T-helper 1 cell treated with Interleukin-12 subunit alpha and Interleukin-12 subunit beta and Interleukin-4 antibody, amounts not matched to agents 30 μg/mL and 1 μg/mL, for 36 hours (primary cell): Measurements from ENCODE around the gene WFIKKN1.
A peak's percentile ranks its signal among the peaks of the same experiment; 100 is the strongest.

ENCODE experiments used
- H3K27ac Mint-ChIP-seq: one replicate; pipeline ENCODE4 v1.8.0; 2021; ENCODE audit warnings: mild to moderate bottlenecking, mixed read lengths
- H3K27me3 Mint-ChIP-seq: one replicate; pipeline ENCODE4 v1.8.0; 2021; ENCODE audit warnings: low read depth, mixed read lengths
- H3K36me3 Mint-ChIP-seq: one replicate; pipeline ENCODE4 v1.8.0; 2021; ENCODE audit warnings: low read depth, mixed read lengths
- H3K4me1 Mint-ChIP-seq: one replicate; pipeline ENCODE4 v1.8.0; 2021; ENCODE audit warnings: low read depth, mixed read lengths
- H3K4me3 Mint-ChIP-seq: one replicate; pipeline ENCODE4 v1.8.0; 2021; ENCODE audit warnings: mild to moderate bottlenecking, moderate library complexity, mixed read lengths
- H3K9me3 Mint-ChIP-seq: one replicate; pipeline ENCODE4 v1.8.0; 2021; ENCODE audit warnings: mixed read lengths

Gene WFIKKN1

GRCh38 chr16:661184-661821, 30.5 kb downstream of the WFIKKN1 start:
- no peak overlapping the region for H3K4me3 Mint-ChIP-seq
- H3K27me3 Mint-ChIP-seq, result no peaks in the 10 kb centered on the region
- H3K36me3 Mint-ChIP-seq, result no peaks in the 10 kb centered on the region
- H3K4me1 Mint-ChIP-seq, result peaks cover 3% of the 10 kb centered on the region
- H3K9me3 Mint-ChIP-seq, result no peaks in the 10 kb centered on the region
- no peak overlapping the region for H3K27ac Mint-ChIP-seq

- Mint-ChIP-seq H3K27ac (no peak overlapping the region), H3K4me1 (peaks cover 3% of the 10 kb centered on the region), H3K4me3 (no peak overlapping the region), H3K9me3 (no peaks in the 10 kb centered on the region), H3K36me3 (no peaks in the 10 kb centered on the region), H3K27me3 (no peaks in the 10 kb centered on the region)
Observed at GRCh38 chr16:662095-662494, 31.3 kb downstream of the WFIKKN1 start.

GRCh38 chr16:662597-662996, 31.8 kb downstream of the WFIKKN1 start:
- Mint-ChIP-seq H3K4me3 (no peak overlapping the region), H3K4me1 (peaks cover 3% of the 10 kb centered on the region), H3K27ac (no peak overlapping the region), H3K27me3 (no peaks in the 10 kb centered on the region), H3K9me3 (no peaks in the 10 kb centered on the region), H3K36me3 (no peaks in the 10 kb centered on the region)

- no peak overlapping the region for H3K27ac Mint-ChIP-seq
- H3K4me1 Mint-ChIP-seq, result peaks cover 6% of the 10 kb centered on the region
- no peaks in the 10 kb centered on the region for H3K27me3 Mint-ChIP-seq
- H3K36me3 Mint-ChIP-seq, result no peaks in the 10 kb centered on the region
- no peaks in the 10 kb centered on the region for H3K9me3 Mint-ChIP-seq
- no peak overlapping the region for H3K4me3 Mint-ChIP-seq
Observed at GRCh38 chr16:666572-666971, 35.8 kb downstream of the WFIKKN1 start.

GRCh38 chr16:667113-667779, 36.5 kb downstream of the WFIKKN1 start:
- H3K4me3 Mint-ChIP-seq, result peak overlapping the region; percentile 77
- no peaks in the 10 kb centered on the region for H3K9me3 Mint-ChIP-seq
- peak overlapping the region; percentile 82 for H3K27ac Mint-ChIP-seq
- peaks cover 6% of the 10 kb centered on the region for H3K4me1 Mint-ChIP-seq
- H3K36me3 Mint-ChIP-seq, result no peaks in the 10 kb centered on the region
- no peaks in the 10 kb centered on the region for H3K27me3 Mint-ChIP-seq

GRCh38 chr16:667780-668518, 37.2 kb downstream of the WFIKKN1 start, which contains the start of gene RHOT2:
Gene RHOT2, plus strand, starts transcription at chr16:668132. Its CDS starts 68 bp downstream, at chr16:668200.
- H3K36me3 Mint-ChIP-seq, result no peaks in the 10 kb centered on the region

GRCh38 chr16:668519-669171, 37.9 kb downstream of the WFIKKN1 start:
- Mint-ChIP-seq H3K4me1 (peaks cover 6% of the 10 kb centered on the region), H3K27ac (peak overlapping the region; percentile 57), H3K4me3 (peak overlapping the region; percentile 80), H3K9me3 (no peaks in the 10 kb centered on the region), H3K27me3 (no peaks in the 10 kb centered on the region), H3K36me3 (no peaks in the 10 kb centered on the region)

More at GRCh38 chr16:667780-668518, 37.2 kb downstream of the WFIKKN1 start, which contains the start of gene RHOT2:
- H3K4me3 Mint-ChIP-seq, result peak within 1 kb of the TSS; percentile 80
- peak within 1 kb of the TSS; percentile 82 for H3K27ac Mint-ChIP-seq
- H3K9me3 Mint-ChIP-seq, result no peaks in the 10 kb centered on the region
- peaks cover 6% of the 10 kb centered on the region for H3K4me1 Mint-ChIP-seq
- no peaks in the 10 kb centered on the region for H3K27me3 Mint-ChIP-seq

GRCh38 chr16:669666-670065, 38.9 kb downstream of the WFIKKN1 start:
- Mint-ChIP-seq H3K27ac (no peak overlapping the region), H3K9me3 (no peaks in the 10 kb centered on the region), H3K27me3 (no peaks in the 10 kb centered on the region), H3K4me1 (peaks cover 6% of the 10 kb centered on the region), H3K36me3 (no peaks in the 10 kb centered on the region), H3K4me3 (peak overlapping the region; percentile 51)

- H3K27ac Mint-ChIP-seq, result no peak overlapping the region
- no peak overlapping the region for H3K4me3 Mint-ChIP-seq
- H3K36me3 Mint-ChIP-seq, result no peaks in the 10 kb centered on the region
- H3K27me3 Mint-ChIP-seq, result no peaks in the 10 kb centered on the region
- no peaks in the 10 kb centered on the region for H3K9me3 Mint-ChIP-seq
- peaks cover 6% of the 10 kb centered on the region for H3K4me1 Mint-ChIP-seq
Observed at GRCh38 chr16:670485-671352, 39.9 kb downstream of the WFIKKN1 start.

- Mint-ChIP-seq H3K27ac (no peak overlapping the region), H3K36me3 (no peaks in the 10 kb centered on the region), H3K4me1 (peaks cover 6% of the 10 kb centered on the region), H3K27me3 (no peaks in the 10 kb centered on the region), H3K4me3 (no peak overlapping the region), H3K9me3 (no peaks in the 10 kb centered on the region)
Observed at GRCh38 chr16:671353-672131, 40.8 kb downstream of the WFIKKN1 start.

- Mint-ChIP-seq H3K4me3 (no peak overlapping the region), H3K36me3 (no peaks in the 10 kb centered on the region), H3K4me1 (peaks cover 6% of the 10 kb centered on the region), H3K27ac (no peak overlapping the region), H3K27me3 (no peaks in the 10 kb centered on the region), H3K9me3 (no peaks in the 10 kb centered on the region)
Observed at GRCh38 chr16:672371-672770, 41.6 kb downstream of the WFIKKN1 start.

GRCh38 chr16:672851-673250, 42.1 kb downstream of the WFIKKN1 start:
- H3K27me3 Mint-ChIP-seq, result no peaks in the 10 kb centered on the region
- H3K4me1 Mint-ChIP-seq, result peaks cover 4% of the 10 kb centered on the region

GRCh38 chr16:673399-673991, 42.7 kb downstream of the WFIKKN1 start:
- Mint-ChIP-seq H3K4me1 (peaks cover 4% of the 10 kb centered on the region), H3K36me3 (no peaks in the 10 kb centered on the region), H3K27ac (no peak overlapping the region)

More at GRCh38 chr16:672851-673250, 42.1 kb downstream of the WFIKKN1 start:
- Mint-ChIP-seq H3K36me3 (no peaks in the 10 kb centered on the region), H3K9me3 (no peaks in the 10 kb centered on the region), H3K4me3 (no peak overlapping the region), H3K27ac (no peak overlapping the region)

More at GRCh38 chr16:673399-673991, 42.7 kb downstream of the WFIKKN1 start:
- H3K27me3 Mint-ChIP-seq, result no peaks in the 10 kb centered on the region
- no peaks in the 10 kb centered on the region for H3K9me3 Mint-ChIP-seq
- H3K4me3 Mint-ChIP-seq, result no peak overlapping the region
